GM21825 (cell line): ENCODE measurements around the gene FTO.

Experiments
- ATAC-seq: cut with Tn5 transposase; IDR thresholded peaks from one replicate; pipeline ENCODE4 v1.9.1; 2021; ENCODE audit warnings: mild to moderate bottlenecking, moderate library complexity; ENCODE audit not compliant: unreplicated experiment

The FTO gene

DNA sequence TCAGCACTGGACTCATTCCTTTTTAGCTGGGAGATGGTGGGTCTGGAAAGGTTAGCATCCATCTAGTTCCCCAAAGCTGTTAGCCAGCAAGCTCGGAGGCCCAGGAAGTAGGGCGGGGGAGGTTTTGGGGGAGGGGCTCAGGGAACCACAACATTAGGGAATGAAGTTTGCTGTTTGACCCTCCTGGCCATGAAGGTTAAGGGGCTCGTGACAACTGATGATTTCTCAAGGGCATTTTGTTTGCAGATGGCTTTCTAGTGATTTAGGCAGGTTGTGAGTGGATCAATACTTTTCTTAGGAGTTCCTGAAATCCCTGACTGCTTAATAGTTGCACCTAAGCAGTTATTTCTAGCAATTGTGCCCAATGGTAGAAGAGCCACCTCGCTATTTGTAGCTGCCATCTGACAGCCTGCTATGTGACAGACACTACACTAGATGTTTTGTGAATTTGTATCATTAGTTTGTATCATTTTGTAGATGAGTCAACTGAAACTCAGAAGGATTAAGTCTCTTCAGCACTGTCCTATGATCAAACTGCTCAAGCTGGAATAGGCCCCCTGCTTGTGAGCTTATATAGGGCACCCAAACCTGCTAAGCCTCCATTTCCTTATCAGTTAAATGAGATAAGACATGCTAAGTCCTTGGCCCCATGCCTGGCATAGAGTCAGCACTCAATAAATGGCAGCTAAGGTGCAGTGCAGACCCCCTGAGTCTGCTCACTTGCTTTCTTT lies 436.3 kb downstream of the FTO start:
- ATAC-seq = no peak

GRCh38 chr16:54140788-54141136 lies 436.8 kb downstream of the FTO start:
- no peak for ATAC-seq

- ATAC-seq = no peak
Observed at GRCh38 chr16:54142787-54143186, 438.8 kb downstream of the FTO start.

DNA sequence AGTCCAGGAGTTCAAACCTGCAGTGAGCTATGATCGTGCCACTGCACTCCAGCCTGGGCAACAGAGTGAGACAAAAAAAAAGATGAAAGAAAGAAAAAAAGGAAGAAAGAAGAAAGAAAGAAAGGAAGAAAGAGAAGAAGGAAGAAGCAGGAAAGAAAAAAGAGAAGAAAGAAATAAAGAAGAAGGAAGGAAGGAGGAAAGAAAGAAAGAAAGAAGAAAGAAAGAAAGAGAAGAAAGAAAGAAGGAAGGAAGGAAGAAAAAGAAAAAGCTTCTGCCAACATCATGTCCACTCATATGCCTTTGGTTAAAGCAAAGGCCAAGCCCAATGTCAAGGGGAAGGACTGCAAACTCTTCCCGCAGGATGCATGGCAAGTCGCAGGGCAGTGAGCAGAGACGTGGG lies 439.5 kb downstream of the FTO start:
- ATAC-seq = no peak

DNA sequence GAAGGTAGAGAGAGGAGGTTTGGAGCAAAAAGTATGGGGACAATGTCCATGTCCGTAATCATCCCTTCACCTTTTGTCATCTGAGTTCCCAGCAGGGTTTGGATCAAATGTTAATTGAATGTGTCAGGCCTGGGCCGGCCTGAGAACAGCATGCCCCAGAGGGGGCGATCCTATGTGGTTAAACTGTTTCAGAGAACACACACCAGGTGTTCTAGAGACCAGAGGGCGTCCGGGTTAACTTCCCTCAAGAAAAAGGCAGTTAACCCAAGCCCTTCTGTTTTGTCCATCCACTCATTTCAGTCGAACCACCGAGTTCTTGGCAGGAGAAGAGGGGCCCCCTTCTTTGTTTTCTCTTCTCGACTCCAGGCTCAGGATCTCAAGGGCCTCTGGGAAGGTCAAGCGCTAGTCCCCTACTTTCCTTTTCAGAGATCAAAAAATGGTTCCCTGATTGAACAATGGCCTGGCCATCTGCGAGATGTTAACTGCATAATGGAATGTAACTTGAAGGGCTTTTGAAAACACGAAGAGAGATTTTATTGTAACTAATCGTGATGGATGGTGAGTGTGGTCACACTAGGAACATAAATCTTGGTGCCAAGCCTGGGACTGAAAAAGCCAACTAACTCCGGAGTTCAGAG lies 440.1 kb downstream of the FTO start:
- ATAC-seq = no peak

DNA sequence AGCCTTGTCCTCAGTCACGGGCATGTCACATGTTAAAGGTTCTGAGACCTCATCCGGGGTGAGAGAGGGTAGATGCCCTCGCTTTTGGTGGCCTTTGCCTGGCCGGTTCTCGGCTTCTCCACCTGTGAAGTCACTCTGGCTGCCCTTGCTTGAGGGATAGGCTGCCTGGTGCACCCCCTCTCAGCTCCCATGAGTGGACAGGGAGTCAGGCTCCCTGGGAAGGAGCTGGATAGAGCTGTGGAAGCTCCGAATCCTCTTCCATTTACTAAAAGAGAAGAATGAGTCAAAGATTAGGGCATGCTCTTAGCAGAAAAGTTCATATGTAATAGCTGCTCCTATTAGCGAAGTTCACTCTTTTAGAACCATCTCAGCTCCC lies 440.6 kb downstream of the FTO start:
- ATAC-seq = no peak

- ATAC-seq = no peak
Observed at GRCh38 chr16:54145881-54146280, 441.9 kb downstream of the FTO start.

- ATAC-seq = no peak
Observed at GRCh38 chr16:54148974-54149373, 445.0 kb downstream of the FTO start.

GRCh38 chr16:54150861-54151260 lies 446.9 kb downstream of the FTO start:
- no peak for ATAC-seq

DNA sequence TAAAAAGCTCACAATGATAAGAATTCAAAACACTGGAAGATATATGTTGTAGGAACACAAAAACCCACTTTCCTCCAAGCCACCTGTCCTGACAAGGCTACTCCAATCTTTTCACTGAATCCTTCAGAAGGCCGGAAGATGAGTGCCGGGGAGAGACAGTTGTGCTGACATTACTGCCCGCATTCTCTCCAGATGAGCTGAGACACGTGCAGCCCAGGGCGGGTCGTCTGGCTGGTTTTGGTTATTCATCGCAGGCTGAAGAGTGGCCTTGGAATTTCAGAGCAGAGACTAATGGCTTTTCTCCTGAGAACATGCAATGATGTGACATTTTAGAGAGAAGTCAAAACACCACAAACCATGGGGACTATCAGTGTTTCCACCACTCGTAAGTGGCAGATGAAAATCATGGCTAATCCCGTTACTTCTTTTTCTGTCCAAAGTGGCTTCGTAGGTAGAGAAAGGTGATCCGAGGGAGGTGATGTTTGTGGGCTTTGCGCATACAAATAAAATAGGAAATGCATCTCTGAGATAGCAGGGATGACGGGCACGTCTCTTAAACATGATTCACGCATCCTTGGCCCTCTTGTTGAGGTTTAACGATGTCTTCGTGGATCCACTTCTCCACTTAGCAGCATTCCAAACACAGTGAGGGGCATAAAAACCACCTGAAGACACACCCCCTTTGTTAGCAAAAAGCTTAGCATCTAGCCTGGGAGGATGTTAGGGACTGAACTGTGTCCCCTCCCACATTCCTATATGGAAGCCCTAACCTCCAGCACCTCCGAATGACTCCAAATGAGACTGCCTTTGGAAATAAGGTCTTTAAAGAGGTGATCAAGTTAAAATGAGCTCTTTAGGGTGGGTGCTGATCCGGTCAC lies 448.6 kb downstream of the FTO start:
- ATAC-seq = no peak

DNA sequence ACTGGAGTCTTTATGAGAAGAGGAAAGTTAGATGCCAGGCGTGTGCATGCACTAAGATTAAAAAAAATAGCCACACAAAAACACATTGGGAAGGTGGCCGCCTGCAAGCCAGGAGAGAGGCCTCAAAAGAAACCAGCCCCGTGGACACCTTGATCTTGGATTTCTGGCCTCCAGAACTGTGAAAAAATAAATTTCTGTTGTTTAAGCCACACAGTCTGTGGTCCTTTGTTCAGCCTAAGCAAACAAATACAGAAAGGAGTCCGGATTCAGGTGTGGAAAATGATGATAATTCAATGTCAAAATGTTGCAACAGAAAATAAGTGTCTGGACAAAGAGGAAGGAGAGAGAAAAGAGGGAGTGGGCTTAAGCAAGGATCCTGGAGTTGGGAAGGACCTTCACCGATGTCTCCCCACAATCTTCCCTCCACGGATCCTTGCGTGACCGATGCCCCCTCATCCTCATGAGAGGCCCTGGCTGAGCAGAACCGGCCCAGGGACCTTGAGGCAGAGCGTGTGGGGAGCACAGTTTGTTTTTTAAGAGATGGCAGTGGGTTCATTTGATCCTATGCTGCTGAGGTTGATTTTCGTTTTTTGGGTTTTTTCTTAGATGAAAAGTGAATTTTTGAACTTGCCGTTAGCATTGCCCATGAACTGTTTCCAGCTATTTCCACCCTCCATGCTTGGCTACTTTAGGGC lies 449.4 kb downstream of the FTO start:
- ATAC-seq = no peak

DNA sequence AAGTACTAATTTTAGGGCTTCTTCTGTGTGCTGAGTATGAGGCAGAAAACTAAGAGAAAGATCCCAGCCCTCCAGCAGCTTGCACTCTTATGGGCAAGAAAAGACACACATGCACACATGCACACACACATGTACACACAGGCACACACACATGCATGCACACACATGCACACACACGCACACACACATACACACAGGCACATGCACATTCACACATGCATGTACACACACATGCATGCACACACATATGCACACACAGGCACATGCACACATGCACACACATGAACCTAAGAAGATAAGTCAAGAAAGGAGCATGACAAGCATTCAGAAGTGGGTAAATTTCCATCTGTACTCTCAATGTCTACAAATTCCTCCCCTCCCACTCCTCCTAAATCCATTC lies 452.4 kb downstream of the FTO start:
- ATAC-seq = no peak

DNA sequence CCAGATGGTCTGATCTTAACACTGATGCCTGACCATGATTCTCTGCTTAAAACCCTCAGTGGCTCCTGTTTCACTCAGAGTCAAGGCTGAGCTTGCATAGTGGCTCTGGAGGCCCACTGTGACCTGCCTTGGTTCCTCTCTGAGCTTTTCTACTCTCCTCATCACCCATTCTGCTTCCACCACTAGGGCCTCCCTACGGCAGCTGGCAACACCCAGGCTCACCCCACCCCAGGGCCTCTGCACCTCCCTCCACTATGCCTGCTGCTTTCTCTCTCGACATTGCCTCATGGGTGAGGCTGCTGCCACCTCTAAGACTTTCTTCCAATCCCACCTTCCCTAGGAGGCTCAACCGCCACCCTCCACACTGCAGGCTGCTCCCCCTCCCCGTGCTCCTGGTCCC lies 455.0 kb downstream of the FTO start:
- no peak for ATAC-seq

DNA sequence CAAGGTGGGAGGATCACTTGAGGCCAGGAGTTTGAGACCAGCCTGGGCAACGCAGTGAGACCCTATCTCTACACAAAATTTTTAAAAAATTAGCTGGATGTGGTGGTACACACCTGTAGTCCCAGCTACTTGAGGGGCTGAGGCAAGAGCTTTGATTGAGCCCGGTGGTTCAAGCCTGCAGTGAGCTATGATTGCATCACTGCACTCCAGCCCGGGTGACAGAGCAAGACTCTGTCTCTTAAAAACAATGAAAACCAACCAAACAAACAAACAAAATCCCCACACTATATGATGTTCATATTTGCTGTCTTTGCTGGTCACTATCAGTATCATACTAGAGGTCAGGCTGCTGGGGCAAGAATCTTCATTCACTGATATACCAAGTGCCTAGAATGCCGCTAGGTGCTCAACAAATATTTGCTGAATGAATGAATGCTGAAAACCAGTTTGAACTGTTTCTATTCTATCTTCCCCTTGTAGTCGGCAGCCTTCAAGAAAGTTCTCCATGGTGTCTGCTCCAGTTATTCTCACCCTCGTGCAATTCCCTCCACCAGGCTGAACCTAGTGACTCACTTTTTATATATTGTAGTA lies 455.6 kb downstream of the FTO start:
- ATAC-seq = no peak

DNA sequence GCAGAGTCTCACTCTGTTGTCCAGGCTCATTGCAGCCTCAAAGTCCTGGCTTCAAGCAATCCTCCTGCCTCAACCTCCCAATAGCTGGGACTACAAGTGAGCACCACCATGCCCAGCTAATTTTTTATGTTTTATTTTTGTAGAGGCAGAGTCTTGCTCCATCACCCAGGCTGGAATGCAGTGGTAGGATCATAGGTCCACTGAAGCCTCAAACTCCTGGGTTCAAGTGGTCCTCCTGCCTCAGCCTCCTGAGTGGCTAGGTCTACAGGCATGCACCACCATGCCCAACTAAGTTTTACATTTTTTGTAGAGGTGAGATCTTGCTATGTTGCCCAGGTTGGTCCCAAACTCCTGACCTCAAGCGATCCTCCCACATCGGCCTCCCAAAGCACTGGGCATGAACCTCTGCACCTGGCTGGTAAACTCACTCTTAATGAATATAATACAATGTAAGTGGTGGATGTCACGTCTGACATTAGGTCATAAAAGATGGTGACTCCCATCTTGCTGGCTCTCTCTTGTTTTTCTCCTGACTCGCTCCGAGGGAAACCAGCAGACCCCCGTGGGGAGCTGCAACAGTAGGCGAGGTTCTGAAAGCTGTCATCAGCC lies 456.4 kb downstream of the FTO start:
- no peak for ATAC-seq

DNA sequence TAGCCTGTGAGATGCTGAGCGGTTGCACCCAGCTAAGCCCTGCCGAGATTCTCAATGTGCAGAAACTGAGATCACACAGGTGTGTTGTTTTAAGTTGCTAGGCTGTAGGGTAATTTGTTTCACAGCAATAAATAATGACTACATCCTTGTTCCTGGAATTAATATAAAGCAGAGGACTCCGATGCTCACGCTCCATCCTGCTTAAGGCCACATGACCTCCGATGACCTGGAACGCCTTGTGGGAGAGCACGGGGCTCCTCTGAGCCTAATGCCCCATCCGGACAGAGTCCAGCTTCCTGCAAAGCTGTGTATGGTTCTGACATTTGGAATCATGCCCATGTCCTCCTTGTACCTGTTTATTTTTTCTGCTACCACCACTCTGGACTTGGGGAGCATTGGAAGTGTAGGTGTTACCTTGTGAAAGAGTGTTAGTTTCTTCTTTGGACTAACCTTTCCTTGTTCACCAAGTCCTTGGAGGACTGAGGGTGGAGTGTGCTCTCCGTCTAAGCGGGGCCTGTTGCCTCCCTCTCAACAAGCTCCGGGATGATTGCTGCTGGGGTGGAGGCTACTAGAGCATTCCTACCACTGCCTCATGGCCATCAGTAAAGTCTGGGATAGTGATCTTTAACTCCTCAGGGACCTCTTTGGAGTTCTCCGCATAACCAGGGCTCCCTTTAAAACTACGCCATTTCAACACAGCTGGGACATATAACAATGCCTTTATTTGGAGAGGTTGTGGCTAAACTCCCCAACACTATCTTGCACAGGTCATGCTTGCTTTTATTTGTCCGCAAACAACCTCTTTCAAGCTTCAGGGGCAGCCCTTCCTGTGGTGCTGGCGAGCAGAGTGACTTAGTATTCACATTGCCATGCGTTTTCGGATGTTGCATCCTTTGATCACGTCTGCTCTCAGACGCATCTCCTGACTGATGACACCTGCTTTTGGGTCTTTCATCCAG lies 457.3 kb downstream of the FTO start:
- no peak for ATAC-seq

GRCh38 chr16:54163197-54163843 lies 459.4 kb downstream of the FTO start:
- no peak for ATAC-seq

DNA sequence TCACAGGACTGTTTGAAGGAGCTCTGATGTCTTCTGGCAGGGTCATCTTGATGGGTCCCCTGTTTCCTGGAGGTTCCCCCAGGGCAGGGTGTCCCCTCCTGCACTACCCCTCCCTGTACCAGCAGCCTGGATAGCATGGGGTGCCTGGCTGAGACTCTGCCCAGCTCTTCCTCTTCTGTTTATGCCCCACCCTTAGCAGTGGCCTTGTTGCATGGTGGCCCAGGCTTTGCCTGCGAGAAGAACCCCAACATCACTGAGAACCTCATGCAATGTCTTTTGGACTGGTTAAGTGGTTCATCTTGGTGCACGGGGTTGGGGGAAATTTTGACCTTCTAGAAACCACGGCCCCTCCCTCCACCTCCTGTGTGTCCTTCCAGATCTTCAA lies 460.8 kb downstream of the FTO start:
- ATAC-seq = no peak
